Loucy (cell line): Measurements from ENCODE around the gene ALDH7A1.

Experiments
- H2AFZ ChIP-seq: fragments of 200-600 bp; sonication (generic); 2 replicates; pipeline ENCODE4 v1.6.0; 2016; ENCODE audit warnings: antibody characterized with exemption, mild to moderate bottlenecking, low read length, moderate library complexity
- H3F3A ChIP-seq: fragments of 200-600 bp; 2 replicates; pipeline ENCODE4 v1.6.0; 2016; ENCODE audit warnings: antibody characterized with exemption, low read depth, mild to moderate bottlenecking
- H3K27me3 ChIP-seq: fragments of 200-600 bp; sonication (generic); 2 replicates; pipeline ENCODE4 v1.6.1; 2014; ENCODE audit warnings: low read length, mild to moderate bottlenecking; ENCODE audit not compliant: insufficient read depth, poor library complexity, severe bottlenecking
- H3K36me3 ChIP-seq: fragments of 200-600 bp; sonication (generic); 2 replicates; pipeline ENCODE4 v1.6.1; 2016; ENCODE audit warnings: low read length; ENCODE audit not compliant: insufficient read depth
- H3K4me1 ChIP-seq: fragments of 200-600 bp; sonication (generic); 2 replicates; pipeline ENCODE4 v1.5.1; 2014; ENCODE audit warnings: low read length, mild to moderate bottlenecking; ENCODE audit not compliant: insufficient read depth, poor library complexity, severe bottlenecking
- H3K4me2 ChIP-seq: fragments of 200-600 bp; sonication (generic); 2 replicates; pipeline ENCODE4 v1.6.0; 2014; ENCODE audit warnings: antibody characterized with exemption, low read length, low read depth, mild to moderate bottlenecking; ENCODE audit not compliant: poor library complexity, severe bottlenecking
- H3K4me3 ChIP-seq: fragments of 200-600 bp; sonication (generic); 2 replicates; pipeline ENCODE4 v1.5.1; 2014; ENCODE audit warnings: low read length, mild to moderate bottlenecking, mixed read lengths; ENCODE audit not compliant: poor library complexity, severe bottlenecking
- H3K79me2 ChIP-seq: fragments of 200-600 bp; sonication (generic); 2 replicates; pipeline ENCODE4 v1.6.1; 2014; ENCODE audit warnings: low read length; ENCODE audit not compliant: insufficient read depth
- H3K9ac ChIP-seq: fragments of 200-600 bp; sonication (generic); 2 replicates; pipeline ENCODE4 v1.6.0; 2014; ENCODE audit warnings: mild to moderate bottlenecking, low read depth, low read length, moderate library complexity; ENCODE audit not compliant: poor library complexity, severe bottlenecking
- H3K9me2 ChIP-seq: fragments of 200-600 bp; sonication (generic); replicated peaks from 2 replicates; pipeline ENCODE4 v1.6.1; 2016; ENCODE audit warnings: low read depth, low read length, mixed read lengths
- H3K9me3 ChIP-seq: fragments of 200-600 bp; sonication (generic); 2 replicates; pipeline ENCODE4 v1.6.1; 2014; ENCODE audit warnings: mild to moderate bottlenecking, antibody characterized with exemption, low read length, low read depth; ENCODE audit not compliant: insufficient read depth
- H4K20me1 ChIP-seq: fragments of 200-600 bp; sonication (generic); 2 replicates; pipeline ENCODE4 v1.6.0; 2014; ENCODE audit warnings: antibody characterized with exemption, low read length, mild to moderate bottlenecking; ENCODE audit not compliant: insufficient read depth, poor library complexity, severe bottlenecking
- EZH2phosphoT487 ChIP-seq: fragments of 200-600 bp; IDR thresholded peaks from 2 replicates; pipeline ENCODE4 v1.6.1; 2018; ENCODE audit warnings: antibody characterized with exemption, mild to moderate bottlenecking, moderate library complexity, borderline replicate concordance
- TF ChIP-seq, protein P1 (sequence below): fragments of 200-600 bp; sonication (generic); conservative IDR thresholded peaks from 2 replicates; pipeline ENCODE4 v1.5.1; 2014; ENCODE audit warnings: mild to moderate bottlenecking, antibody characterized with exemption, low read length

Gene ALDH7A1

DNA sequence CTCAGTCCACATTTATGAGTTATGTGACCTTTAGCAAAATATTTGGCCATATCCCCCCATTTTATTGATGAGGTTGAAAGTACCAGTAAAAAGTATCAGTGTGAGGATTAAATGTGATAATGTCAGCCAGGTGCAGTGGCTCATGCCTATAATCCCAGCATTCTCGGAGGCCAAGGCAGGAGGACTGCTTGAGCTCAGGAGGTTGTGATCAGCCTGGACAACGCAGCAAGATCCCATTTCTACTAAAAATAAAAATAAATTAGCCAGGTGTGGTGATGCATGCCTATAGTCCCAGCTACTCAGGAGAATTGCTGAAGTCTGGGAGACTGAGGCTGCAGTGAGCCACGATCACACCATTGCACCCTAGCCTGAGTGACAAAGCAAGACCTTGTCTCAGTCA is 100.6 kb downstream of the ALDH7A1 start:
- TF ChIP-seq, protein P1, sequence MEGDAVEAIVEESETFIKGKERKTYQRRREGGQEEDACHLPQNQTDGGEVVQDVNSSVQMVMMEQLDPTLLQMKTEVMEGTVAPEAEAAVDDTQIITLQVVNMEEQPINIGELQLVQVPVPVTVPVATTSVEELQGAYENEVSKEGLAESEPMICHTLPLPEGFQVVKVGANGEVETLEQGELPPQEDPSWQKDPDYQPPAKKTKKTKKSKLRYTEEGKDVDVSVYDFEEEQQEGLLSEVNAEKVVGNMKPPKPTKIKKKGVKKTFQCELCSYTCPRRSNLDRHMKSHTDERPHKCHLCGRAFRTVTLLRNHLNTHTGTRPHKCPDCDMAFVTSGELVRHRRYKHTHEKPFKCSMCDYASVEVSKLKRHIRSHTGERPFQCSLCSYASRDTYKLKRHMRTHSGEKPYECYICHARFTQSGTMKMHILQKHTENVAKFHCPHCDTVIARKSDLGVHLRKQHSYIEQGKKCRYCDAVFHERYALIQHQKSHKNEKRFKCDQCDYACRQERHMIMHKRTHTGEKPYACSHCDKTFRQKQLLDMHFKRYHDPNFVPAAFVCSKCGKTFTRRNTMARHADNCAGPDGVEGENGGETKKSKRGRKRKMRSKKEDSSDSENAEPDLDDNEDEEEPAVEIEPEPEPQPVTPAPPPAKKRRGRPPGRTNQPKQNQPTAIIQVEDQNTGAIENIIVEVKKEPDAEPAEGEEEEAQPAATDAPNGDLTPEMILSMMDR = no peak
- TF ChIP-seq EZH2phosphoT487 = no peak
- Histone ChIP-seq H3K4me2 (no peak overlapping the region), H3F3A (no peaks in the 10 kb centered on the region), H3K9ac (no peak overlapping the region), H3K36me3 (no peaks in the 10 kb centered on the region), H3K4me1 (no peaks in the 10 kb centered on the region), H3K27me3 (no peaks in the 10 kb centered on the region), H2AFZ (no peak overlapping the region), H3K9me3 (no peaks in the 10 kb centered on the region), H4K20me1 (no peaks in the 10 kb centered on the region), H3K4me3 (no peak overlapping the region), H3K79me2 (no peaks in the 10 kb centered on the region), H3K9me2 (no peaks in the 10 kb centered on the region)

DNA sequence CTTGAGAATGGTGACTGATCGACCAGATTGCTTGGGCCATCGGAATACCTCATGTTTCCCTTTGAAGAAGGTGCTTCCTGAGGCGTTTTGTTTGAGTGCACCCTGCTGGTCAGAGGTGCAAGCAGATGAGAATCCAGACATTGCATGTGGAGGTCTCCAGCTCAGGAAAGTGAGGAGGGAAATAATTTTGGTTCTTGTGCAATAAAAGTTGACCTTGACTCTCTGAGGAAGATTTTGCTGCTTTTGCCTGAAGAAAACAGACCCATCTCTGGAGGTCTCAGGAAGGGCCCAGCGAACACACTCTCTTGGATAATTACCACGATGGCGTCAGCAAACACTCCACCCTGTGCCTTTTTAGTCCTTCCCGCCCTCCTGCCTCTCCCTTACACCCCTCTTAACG is 102.1 kb downstream of the ALDH7A1 start:
- Histone ChIP-seq H3K4me2 (no peak overlapping the region), H3K36me3 (no peaks in the 10 kb centered on the region), H3K27me3 (no peaks in the 10 kb centered on the region), H3K9ac (no peak overlapping the region), H3F3A (no peaks in the 10 kb centered on the region), H3K79me2 (no peaks in the 10 kb centered on the region), H3K9me2 (no peaks in the 10 kb centered on the region), H2AFZ (no peak overlapping the region), H3K4me1 (no peaks in the 10 kb centered on the region), H4K20me1 (no peaks in the 10 kb centered on the region), H3K4me3 (no peak overlapping the region), H3K9me3 (no peaks in the 10 kb centered on the region)
- no peak for TF ChIP-seq EZH2phosphoT487
- TF ChIP-seq, protein P1 = peak; percentile 38

DNA sequence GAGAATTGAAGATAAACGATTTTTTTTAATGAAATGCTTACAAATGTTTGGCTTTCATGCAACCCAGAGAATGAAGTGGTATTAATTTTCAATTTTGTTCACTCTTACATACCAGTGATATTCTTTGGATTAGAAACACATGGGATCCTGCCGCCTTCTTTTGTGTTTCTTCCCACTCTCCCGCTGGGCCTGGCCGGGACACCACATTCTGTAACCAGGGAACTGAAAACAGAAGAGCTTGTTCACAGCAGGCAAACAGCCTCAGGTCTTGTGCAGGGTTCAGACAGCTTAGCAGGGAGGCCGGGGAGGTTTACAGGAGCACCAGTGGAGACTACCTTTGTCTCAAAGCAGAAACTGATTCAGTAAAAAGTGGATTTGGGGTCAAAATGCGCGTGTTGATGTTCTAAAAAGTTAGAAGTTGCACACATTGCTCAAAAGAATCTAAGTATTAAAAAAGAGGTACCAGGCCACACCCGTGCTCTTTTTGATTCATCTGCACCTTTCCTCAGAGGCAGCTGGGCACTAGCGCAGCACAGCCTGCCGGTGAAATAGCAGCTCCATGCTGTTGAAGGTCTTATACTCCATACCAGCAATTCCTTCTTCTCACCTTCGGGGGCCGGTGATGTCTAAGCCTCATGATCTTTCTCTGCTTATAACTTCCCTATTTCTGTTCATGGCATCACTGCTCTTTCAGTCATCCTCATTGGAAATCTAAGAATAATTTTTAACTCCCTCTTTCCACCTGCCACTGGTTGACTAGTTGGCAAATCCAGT is 104.7 kb downstream of the ALDH7A1 start:
- Histone ChIP-seq H3K79me2 (no peaks in the 10 kb centered on the region), H3K27me3 (no peaks in the 10 kb centered on the region), H3K9ac (no peak overlapping the region), H2AFZ (no peak overlapping the region), H3K9me2 (no peaks in the 10 kb centered on the region), H4K20me1 (no peaks in the 10 kb centered on the region), H3K36me3 (no peaks in the 10 kb centered on the region), H3F3A (no peaks in the 10 kb centered on the region), H3K4me2 (no peak overlapping the region), H3K9me3 (no peaks in the 10 kb centered on the region), H3K4me3 (no peak overlapping the region), H3K4me1 (no peaks in the 10 kb centered on the region)
- TF ChIP-seq EZH2phosphoT487 = no peak
- TF ChIP-seq, protein P1 = no peak
